HepG2 (cell line): ENCODE results near the gene IRX4. TPM values are rescaled to one million over a fixed set of nuclear protein-coding genes. Genes with fewer than 3 reads are reported as not detected.

Experiments used
- ATAC-seq: fragments of 200-7000 bp; cut with Tn5 transposase; 3 replicates; pipeline ENCODE4 v1.9.1; 2020; ENCODE audit warnings: mild to moderate bottlenecking, moderate library complexity
- BruUV-seq: library from RNA; stranded (reverse); fragments of 400-500 nt; replicated peaks from 2 replicates; lab custom pipeline; 2021; lab: Mats Ljungman, UMichigan
- CTCF ChIA-PET: fragments of 300-600 bp; formaldehyde crosslinking; extraction: SDS; loops from one replicate; lab custom pipeline; 2021; ENCODE audit warnings: low total read pairs, inconsistent platforms, low intra/inter-chr PET ratio; lab: Yijun Ruan, JAX
- POLR2A ChIA-PET: fragments of 350-600 bp; sonication (Branson Sonifier 250); formaldehyde crosslinking; loops from one replicate; lab custom pipeline; 2020; ENCODE audit warnings: antibody characterized with exemption, inconsistent platforms; lab: Yijun Ruan, JAX
- DNase-seq: peaks from one replicate; pipeline ENCODE4 v3.0.0-alpha.2; 2015; ENCODE audit warnings: low spot score
- FAIRE-seq: peaks from 3 replicates; lab custom pipeline; 2011; peaks lifted over from hg19 to GRCh38; lab: Jason Lieb, UNC
- H2AFZ ChIP-seq: one replicate; pipeline ENCODE4 v1.6.1; 2011; ENCODE audit warnings: low read length, inconsistent platforms
- H3K27ac ChIP-seq: fragments of 300-600 bp; 3 replicates; pipeline ENCODE4 v1.8.0; 2011; ENCODE audit warnings: mixed run types, mild to moderate bottlenecking, mixed read lengths, low read length, inconsistent platforms; ENCODE audit not compliant: insufficient read depth; ENCODE audit errors: extremely low read length
- H3K27me3 ChIP-seq, 2 experiments: fragments of 200-600 bp in 1 of 2; 2 replicates in 1 of 2; 3 replicates in 1 of 2; pipeline versions ENCODE4 v1.6.0 to v1.8.0; 2011; ENCODE audit warnings: low read length in 2 of 2, mild to moderate bottlenecking in 2 of 2, moderate library complexity in 2 of 2, inconsistent platforms in 1 of 2; ENCODE audit not compliant: insufficient read depth in 2 of 2, control insufficient read depth in 1 of 2
- H3K36me3 ChIP-seq, 2 experiments: fragments of 200-600 bp in 1 of 2; replicated peaks in 1 of 2; 2 replicates in 1 of 2; 3 replicates in 1 of 2; pipeline versions ENCODE4 v1.5.1 to v1.8.0; 2011; ENCODE audit warnings: low read length in 2 of 2, inconsistent platforms in 1 of 2; ENCODE audit not compliant: insufficient read depth in 2 of 2, control insufficient read depth in 1 of 2
- H3K4me1 ChIP-seq: 2 replicates; pipeline ENCODE4 v1.5.1; 2012; ENCODE audit warnings: low read length, inconsistent platforms; ENCODE audit not compliant: insufficient read depth
- H3K4me2 ChIP-seq: 2 replicates; pipeline ENCODE4 v1.6.0; 2011; ENCODE audit warnings: low read depth, low read length, inconsistent platforms
- H3K4me3 ChIP-seq, 3 experiments: fragments of 200-600 bp in 1 of 3; sonication (generic), shearing (Covaris generic) in 1 of 3; replicated peaks in 1 of 3; 2 replicates each; pipeline ENCODE4 v1.5.1; 2011 to 2016; ENCODE audit warnings: low read length in 3 of 3, inconsistent platforms in 2 of 3, low read depth in 2 of 3, mild to moderate bottlenecking in 2 of 3, control low read depth in 1 of 3, mixed read lengths in 1 of 3; ENCODE audit not compliant: insufficient read depth in 1 of 3
- H3K79me2 ChIP-seq: one replicate; pipeline ENCODE4 v1.6.1; 2011; ENCODE audit warnings: low read length, inconsistent platforms; ENCODE audit not compliant: insufficient read depth
- H3K9ac ChIP-seq: 2 replicates; pipeline ENCODE4 v1.6.0; 2011; ENCODE audit warnings: mild to moderate bottlenecking, low read depth, low read length, inconsistent platforms; ENCODE audit not compliant: insufficient read depth
- H3K9me3 ChIP-seq: 2 replicates; pipeline ENCODE4 v1.5.1; 2012; ENCODE audit warnings: mild to moderate bottlenecking, low read length
- H4K20me1 ChIP-seq: 2 replicates; pipeline ENCODE4 v1.6.0; 2011; ENCODE audit warnings: inconsistent platforms, mild to moderate bottlenecking, low read length, moderate library complexity; ENCODE audit not compliant: insufficient read depth
- CREM ChIP-seq, 2 experiments: sonication (generic) in 1 of 2; formaldehyde crosslinking in 1 of 2; IDR thresholded peaks; 2 replicates each; pipeline versions ENCODE4 v1.4.0 to v1.6.1; 2016 to 2020; ENCODE audit warnings: antibody characterized with exemption in 1 of 2, mild to moderate bottlenecking in 1 of 2, missing genetic modification reagents in 1 of 2
- FOXP1 ChIP-seq, 2 experiments: fragments of 450-650 bp in 1 of 2; IDR thresholded peaks; 2 replicates each; pipeline ENCODE4 v1.6.1; 2017 to 2018; ENCODE audit warnings: antibody characterized with exemption in 1 of 2
- GTF2F1 ChIP-seq: fragments of 150-350 bp; IDR thresholded peaks from 2 replicates; pipeline ENCODE4 v1.6.1; 2014; ENCODE audit warnings: low read length
- NFE2L2 ChIP-seq: fragments of 150-350 bp; IDR thresholded peaks from 2 replicates; pipeline ENCODE4 v1.6.1; 2014; ENCODE audit warnings: low read length
- SMYD3 ChIP-seq: sonication (generic); formaldehyde crosslinking; IDR thresholded peaks from 2 replicates; pipeline ENCODE4 v1.8.1; 2023; ENCODE audit warnings: mild to moderate bottlenecking, missing genetic modification reagents
- SPEN ChIP-seq: sonication (generic); formaldehyde crosslinking; IDR thresholded peaks from 2 replicates; pipeline ENCODE4 v1.5.1; 2020; ENCODE audit warnings: low read depth, mild to moderate bottlenecking, missing genetic modification reagents
- TP53 ChIP-seq: sonication (generic); formaldehyde crosslinking; conservative IDR thresholded peaks from 2 replicates; pipeline ENCODE4 v1.4.0; 2020; ENCODE audit warnings: missing genetic modification reagents
- YEATS4 ChIP-seq: sonication (generic); formaldehyde crosslinking; IDR thresholded peaks from 2 replicates; pipeline ENCODE4 v1.4.0; 2020; ENCODE audit warnings: missing genetic modification reagents, borderline replicate concordance
- ZNF234 ChIP-seq: sonication (generic); formaldehyde crosslinking; conservative IDR thresholded peaks from 2 replicates; pipeline ENCODE4 v1.5.1; 2020; ENCODE audit warnings: mild to moderate bottlenecking, missing genetic modification reagents
- ZNF562 ChIP-seq: sonication (generic); formaldehyde crosslinking; IDR thresholded peaks from 2 replicates; pipeline ENCODE4 v1.8.0; 2022; ENCODE audit warnings: missing genetic modification reagents, borderline replicate concordance
- ZNF724P ChIP-seq: sonication (generic); formaldehyde crosslinking; IDR thresholded peaks from 2 replicates; pipeline ENCODE4 v1.8.0; 2022; ENCODE audit warnings: missing genetic modification reagents, borderline replicate concordance
- ZNF816 ChIP-seq: sonication (generic); formaldehyde crosslinking; IDR thresholded peaks from 2 replicates; pipeline ENCODE4 v1.8.0; 2022; ENCODE audit warnings: missing genetic modification reagents, mild to moderate bottlenecking, borderline replicate concordance
- ZNF841 ChIP-seq: sonication (generic); formaldehyde crosslinking; IDR thresholded peaks from 2 replicates; pipeline ENCODE4 v1.8.1; 2023; ENCODE audit warnings: missing genetic modification reagents, borderline replicate concordance
- WGBS: methylation state at CpG from one replicate; pipeline ENCODE4 v1.1.6; 2017; ENCODE audit warnings: low lambda C conversion rate; 5-methylcytosine and 5-hydroxymethylcytosine counted together
- in situ Hi-C: cut with HindIII; loops from 2 replicates; pipeline ENCODE4 v1.10.0; 2017; ENCODE audit warnings: low pct_unique_long_range_greater_than_20kb; ENCODE audit not compliant: extremely low pct_ligation_motif_present
- intact Hi-C: fragments of 100-400 bp; cut with micrococcal nuclease; formaldehyde crosslinking; loops from one replicate; pipeline ENCODE4 v1.10.0; 2022; ENCODE audit not compliant: unreplicated experiment
- polyA plus RNA-seq, 8 experiments: library from polyadenylated mRNA; depleted of rRNA in 3 of 8; stranded (reverse) in 7 of 8; unstranded in 1 of 8; fragments of >200 nt; fragmentation: Illumina TruSeq in 4 of 8; extraction: Trizol in 4 of 8; gene quantifications; 2 replicates each; pipeline versions ENCODE4 v1.2.1 to v1.2.3, GENCODE V29; 2011 to 2016; ENCODE audit warnings: low read depth in 4 of 8, missing spikeins in 1 of 8, mixed read lengths in 1 of 8; ENCODE audit not compliant: insufficient read depth in 1 of 8
- total RNA-seq, 5 experiments: library from RNA; depleted of rRNA; stranded (reverse); fragments of >200 nt; fragmentation: Illumina TruSeq; extraction: Trizol; gene quantifications; 2 replicates each; pipeline ENCODE4 v1.2.3, GENCODE V29; 2016; ENCODE audit warnings: low read depth in 1 of 5
- TF ChIP-seq, protein P1 (sequence below): sonication (generic); formaldehyde crosslinking; IDR thresholded peaks from 2 replicates; pipeline ENCODE4 v1.8.0; 2022; ENCODE audit warnings: mild to moderate bottlenecking, missing genetic modification reagents, borderline replicate concordance
- TF ChIP-seq, protein P2 (sequence below): sonication (generic); formaldehyde crosslinking; IDR thresholded peaks from 2 replicates; pipeline ENCODE4 v1.4.0; 2020; ENCODE audit warnings: missing genetic modification reagents, mild to moderate bottlenecking, borderline replicate concordance
- TF ChIP-seq, protein P3 (sequence below): sonication (generic); formaldehyde crosslinking; IDR thresholded peaks from 2 replicates; pipeline ENCODE4 v1.4.0; 2020; ENCODE audit warnings: missing genetic modification reagents

The IRX4 gene
- total and polyA plus RNA-seq, 2 of the 13 experiments (the other 11 are each of a cell fraction or from before 2014, with no cell fraction given) = not detected

DNA sequence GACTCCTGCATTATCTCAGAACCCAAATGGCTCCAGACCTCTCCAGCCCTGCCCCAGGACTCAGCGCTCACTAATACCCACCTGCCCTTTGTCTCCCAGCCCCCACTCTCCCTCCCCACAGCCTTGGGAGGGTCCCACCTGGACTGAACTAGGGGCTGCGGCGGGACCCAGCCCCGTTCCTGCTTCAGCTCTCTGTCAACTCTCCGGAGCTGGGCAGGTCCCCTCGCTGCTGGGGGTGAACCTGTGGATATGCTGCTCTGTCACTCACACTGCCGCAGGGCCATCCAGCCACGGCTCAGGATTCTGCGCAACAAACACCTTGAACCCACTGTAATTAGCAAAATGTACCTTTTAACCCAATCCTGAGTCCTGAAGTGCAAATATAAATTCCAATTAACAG, 44.7 kb downstream of the IRX4 start:
- FAIRE-seq (no peak), ATAC-seq (peak; percentile 5; the same call in 2 of the 3 replicates), DNase-seq (no peak)
- no peak overlapping the region for H2AFZ ChIP-seq
- H3K79me2 ChIP-seq = no peaks in the 10 kb centered on the region
- H3K4me2 ChIP-seq = peak overlapping the region; percentile 59
- no peak overlapping the region for H3K27ac ChIP-seq
- no peaks in the 10 kb centered on the region for H3K9me3 ChIP-seq
- in situ Hi-C loops (no loop called here), intact Hi-C loops (no loop called here)
- H3K4me3 ChIP-seq = no peak overlapping the region
- no peak for TF ChIP-seq ZNF234 (CRISPR knock-in tag)
- TF ChIP-seq, protein P1, sequence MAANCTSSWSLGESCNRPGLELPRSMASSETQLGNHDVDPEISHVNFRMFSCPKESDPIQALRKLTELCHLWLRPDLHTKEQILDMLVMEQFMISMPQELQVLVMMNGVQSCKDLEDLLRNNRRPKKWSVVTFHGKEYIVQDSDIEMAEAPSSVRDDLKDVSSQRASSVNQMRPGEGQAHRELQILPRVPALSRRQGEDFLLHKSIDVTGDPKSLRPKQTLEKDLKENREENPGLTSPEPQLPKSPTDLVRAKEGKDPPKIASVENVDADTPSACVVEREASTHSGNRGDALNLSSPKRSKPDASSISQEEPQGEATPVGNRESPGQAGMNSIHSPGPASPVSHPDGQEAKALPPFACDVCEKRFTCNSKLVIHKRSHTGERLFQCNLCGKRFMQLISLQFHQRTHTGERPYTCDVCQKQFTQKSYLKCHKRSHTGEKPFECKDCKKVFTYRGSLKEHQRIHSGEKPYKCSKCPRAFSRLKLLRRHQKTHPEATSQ (CRISPR knock-in tag) = no peak
- TF ChIP-seq, protein P2, sequence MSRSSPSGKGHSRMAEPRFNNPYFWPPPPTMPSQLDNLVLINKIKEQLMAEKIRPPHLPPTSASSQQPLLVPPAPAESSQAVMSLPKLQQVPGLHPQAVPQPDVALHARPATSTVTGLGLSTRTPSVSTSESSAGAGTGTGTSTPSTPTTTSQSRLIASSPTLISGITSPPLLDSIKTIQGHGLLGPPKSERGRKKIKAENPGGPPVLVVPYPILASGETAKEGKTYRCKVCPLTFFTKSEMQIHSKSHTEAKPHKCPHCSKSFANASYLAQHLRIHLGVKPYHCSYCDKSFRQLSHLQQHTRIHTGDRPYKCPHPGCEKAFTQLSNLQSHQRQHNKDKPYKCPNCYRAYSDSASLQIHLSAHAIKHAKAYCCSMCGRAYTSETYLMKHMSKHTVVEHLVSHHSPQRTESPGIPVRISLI (CRISPR knock-in tag) = no peak
- TF ChIP-seq TP53 (CRISPR knock-in tag) = no peak
- no peak for TF ChIP-seq ZNF562 (CRISPR knock-in tag)
- no peak for TF ChIP-seq SPEN
- no peak for TF ChIP-seq ZNF724P (CRISPR knock-in tag)
- TF ChIP-seq ZNF841 (CRISPR knock-in tag) = no peak
- TF ChIP-seq GTF2F1 = no peak
- TF ChIP-seq NFE2L2 = no peak
- no peak for TF ChIP-seq YEATS4 (CRISPR knock-in tag)
- TF ChIP-seq ZNF816 = no peak
- no peak for TF ChIP-seq CREM (IDR thresholded peaks at IDR 0.05)
- no peak for TF ChIP-seq CREM (CRISPR knock-in tag; IDR thresholded peaks at IDR 0.05)
- TF ChIP-seq, protein P3, sequence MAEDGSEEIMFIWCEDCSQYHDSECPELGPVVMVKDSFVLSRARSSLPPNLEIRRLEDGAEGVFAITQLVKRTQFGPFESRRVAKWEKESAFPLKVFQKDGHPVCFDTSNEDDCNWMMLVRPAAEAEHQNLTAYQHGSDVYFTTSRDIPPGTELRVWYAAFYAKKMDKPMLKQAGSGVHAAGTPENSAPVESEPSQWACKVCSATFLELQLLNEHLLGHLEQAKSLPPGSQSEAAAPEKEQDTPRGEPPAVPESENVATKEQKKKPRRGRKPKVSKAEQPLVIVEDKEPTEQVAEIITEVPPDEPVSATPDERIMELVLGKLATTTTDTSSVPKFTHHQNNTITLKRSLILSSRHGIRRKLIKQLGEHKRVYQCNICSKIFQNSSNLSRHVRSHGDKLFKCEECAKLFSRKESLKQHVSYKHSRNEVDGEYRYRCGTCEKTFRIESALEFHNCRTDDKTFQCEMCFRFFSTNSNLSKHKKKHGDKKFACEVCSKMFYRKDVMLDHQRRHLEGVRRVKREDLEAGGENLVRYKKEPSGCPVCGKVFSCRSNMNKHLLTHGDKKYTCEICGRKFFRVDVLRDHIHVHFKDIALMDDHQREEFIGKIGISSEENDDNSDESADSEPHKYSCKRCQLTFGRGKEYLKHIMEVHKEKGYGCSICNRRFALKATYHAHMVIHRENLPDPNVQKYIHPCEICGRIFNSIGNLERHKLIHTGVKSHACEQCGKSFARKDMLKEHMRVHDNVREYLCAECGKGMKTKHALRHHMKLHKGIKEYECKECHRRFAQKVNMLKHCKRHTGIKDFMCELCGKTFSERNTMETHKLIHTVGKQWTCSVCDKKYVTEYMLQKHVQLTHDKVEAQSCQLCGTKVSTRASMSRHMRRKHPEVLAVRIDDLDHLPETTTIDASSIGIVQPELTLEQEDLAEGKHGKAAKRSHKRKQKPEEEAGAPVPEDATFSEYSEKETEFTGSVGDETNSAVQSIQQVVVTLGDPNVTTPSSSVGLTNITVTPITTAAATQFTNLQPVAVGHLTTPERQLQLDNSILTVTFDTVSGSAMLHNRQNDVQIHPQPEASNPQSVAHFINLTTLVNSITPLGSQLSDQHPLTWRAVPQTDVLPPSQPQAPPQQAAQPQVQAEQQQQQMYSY (CRISPR knock-in tag) = no peak
- no peak for TF ChIP-seq SMYD3 (CRISPR knock-in tag)
- TF ChIP-seq FOXP1 (IDR thresholded peaks at IDR 0.05) = no peak
- TF ChIP-seq FOXP1 (CRISPR knock-in tag; IDR thresholded peaks at IDR 0.05) = no peak
- WGBS = 49% methylated on average over 8 of the region's 9 CpGs
- BruUV-seq = no TSS peak
- peaks cover 5 to 74% of the 10 kb centered on the region in 2 experiments; a peak in 4 of 5 replicates for H3K27me3 ChIP-seq
- H3K4me1 ChIP-seq = peaks cover 19% of the 10 kb centered on the region
- H3K36me3 ChIP-seq = no peaks in the 10 kb centered on the region
- no peaks in the 10 kb centered on the region for H4K20me1 ChIP-seq
- CTCF ChIA-PET = no interaction called here
- POLR2A ChIA-PET = interaction anchor here (1.1 kb wide), 1 partner anchor 37 kb away, joined by 3 read pairs; no protein-coding TSS in a partner anchor
- no peak overlapping the region for H3K9ac ChIP-seq
